ENCODE data around the gene PKP1. TPM values are rescaled to one million over a fixed set of nuclear protein-coding genes. Genes with fewer than 3 reads are reported as not detected.

PKP1 gene
- total and polyA plus RNA-seq, 2 experiments from 2014 or later: 0.19 to 0.83 TPM

GRCh38 chr1:201359873-201360210 lies 76.5 kb downstream of the PKP1 start (continued):
- TF ChIP-seq ZNF462 (CRISPR knock-in tag; IDR thresholded peaks at IDR 0.05) (no peak), CTCF (conservative IDR thresholded peaks at IDR 0.05; ENCODE audit: low read depth in 2 of 2) (no peak)

GRCh38 chr1:201360486-201360885 lies 77.2 kb downstream of the PKP1 start:
- Histone ChIP-seq H3K27ac (ENCODE audit: low read depth) (no peak overlapping the region), H2AFZ (no peak overlapping the region), H3K27me3 (ENCODE audit: insufficient read depth) (no peaks in the 10 kb centered on the region), H3K36me3 (ENCODE audit: insufficient read depth) (no peaks in the 10 kb centered on the region), H3F3A (replicated peaks; ENCODE audit: low read depth) (no peaks in the 10 kb centered on the region), H3K4me2 (no peak overlapping the region), H3K9me2 (ENCODE audit: insufficient read depth) (no peaks in the 10 kb centered on the region), H3K4me3 (no peak overlapping the region), H3K4me1 (ENCODE audit: insufficient read depth) (peaks cover 9% of the 10 kb centered on the region), H3K79me2 (replicated peaks; ENCODE audit: insufficient read depth) (no peaks in the 10 kb centered on the region), H4K20me1 (replicated peaks; ENCODE audit: insufficient read depth) (no peaks in the 10 kb centered on the region)
- no peaks in the 10 kb centered on the region for H3K36me3 Mint-ChIP-seq (ENCODE audit: low read depth)
- no peaks in the 10 kb centered on the region for H3K9me3 Mint-ChIP-seq
- peaks cover 25% of the 10 kb centered on the region for H3K27me3 Mint-ChIP-seq (ENCODE audit: insufficient read depth, low read depth, poor library complexity)
- H3K27ac Mint-ChIP-seq: no peak overlapping the region
- DNase-seq (ENCODE audit: low spot score): no peak
- ATAC-seq: no peak
- H3K4me1 Mint-ChIP-seq: peaks cover 20% of the 10 kb centered on the region
- no peak overlapping the region for H3K4me3 Mint-ChIP-seq
- TF ChIP-seq EZH2 (IDR thresholded peaks at IDR 0.05; ENCODE audit: low read depth, unreplicated experiment): no peak
- TF ChIP-seq ETS1 (IDR thresholded peaks at IDR 0.05): no peak
- no peak for TF ChIP-seq POLR2AphosphoS5 (IDR thresholded peaks at IDR 0.05; ENCODE audit: low read depth)
- TF ChIP-seq ZNF114 (CRISPR knock-in tag; IDR thresholded peaks at IDR 0.05): no peak
- no peak for TF ChIP-seq CTCF (conservative IDR thresholded peaks at IDR 0.05; ENCODE audit: low read depth in 2 of 2)
- no peak for TF ChIP-seq CREB1 (CRISPR knock-in tag; IDR thresholded peaks at IDR 0.05; ENCODE audit: low read depth)
